Choroid plexus epithelial cell (primary cell): ENCODE results near the gene CCDC197.

ENCODE experiments used
- DNase-seq: peaks from one replicate; pipeline ENCODE4 v3.0.0-alpha.2; 2010; ENCODE audit warnings: low read depth
- H3K4me3 ChIP-seq: 2 replicates; pipeline ENCODE4 v1.5.1; 2011; ENCODE audit warnings: low read depth, mild to moderate bottlenecking, control low read depth, low read length, moderate library complexity
- TF ChIP-seq, protein P1 (sequence below): conservative IDR thresholded peaks from 2 replicates; pipeline ENCODE4 v1.5.1; 2011; ENCODE audit warnings: low read depth, mild to moderate bottlenecking, control low read depth, inconsistent platforms, low read length, moderate library complexity

Gene CCDC197

DNA sequence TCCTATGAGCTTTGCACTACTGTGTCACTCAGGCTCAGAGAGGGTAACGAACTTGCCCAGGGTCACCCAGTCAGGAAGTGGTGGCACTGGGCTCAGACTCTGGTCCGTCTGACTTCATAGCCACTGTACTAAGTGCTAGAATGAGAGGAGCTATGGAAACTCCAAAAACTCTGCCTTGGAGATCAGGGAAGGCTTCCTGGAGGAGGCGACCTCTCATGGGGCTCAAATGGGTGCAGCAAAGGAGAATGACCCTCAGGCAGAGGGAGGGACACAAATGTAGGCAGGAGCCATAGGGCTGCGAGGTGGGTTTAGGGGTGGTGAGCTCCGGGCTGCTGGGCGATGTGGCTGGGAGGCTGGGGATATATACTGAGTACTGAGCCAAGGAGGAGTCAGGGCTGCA is 3.2 kb downstream of the CCDC197 start:
- TF ChIP-seq, protein P1, sequence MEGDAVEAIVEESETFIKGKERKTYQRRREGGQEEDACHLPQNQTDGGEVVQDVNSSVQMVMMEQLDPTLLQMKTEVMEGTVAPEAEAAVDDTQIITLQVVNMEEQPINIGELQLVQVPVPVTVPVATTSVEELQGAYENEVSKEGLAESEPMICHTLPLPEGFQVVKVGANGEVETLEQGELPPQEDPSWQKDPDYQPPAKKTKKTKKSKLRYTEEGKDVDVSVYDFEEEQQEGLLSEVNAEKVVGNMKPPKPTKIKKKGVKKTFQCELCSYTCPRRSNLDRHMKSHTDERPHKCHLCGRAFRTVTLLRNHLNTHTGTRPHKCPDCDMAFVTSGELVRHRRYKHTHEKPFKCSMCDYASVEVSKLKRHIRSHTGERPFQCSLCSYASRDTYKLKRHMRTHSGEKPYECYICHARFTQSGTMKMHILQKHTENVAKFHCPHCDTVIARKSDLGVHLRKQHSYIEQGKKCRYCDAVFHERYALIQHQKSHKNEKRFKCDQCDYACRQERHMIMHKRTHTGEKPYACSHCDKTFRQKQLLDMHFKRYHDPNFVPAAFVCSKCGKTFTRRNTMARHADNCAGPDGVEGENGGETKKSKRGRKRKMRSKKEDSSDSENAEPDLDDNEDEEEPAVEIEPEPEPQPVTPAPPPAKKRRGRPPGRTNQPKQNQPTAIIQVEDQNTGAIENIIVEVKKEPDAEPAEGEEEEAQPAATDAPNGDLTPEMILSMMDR: no peak
- H3K4me3 ChIP-seq: no peak overlapping the region
- no peak for DNase-seq

DNA sequence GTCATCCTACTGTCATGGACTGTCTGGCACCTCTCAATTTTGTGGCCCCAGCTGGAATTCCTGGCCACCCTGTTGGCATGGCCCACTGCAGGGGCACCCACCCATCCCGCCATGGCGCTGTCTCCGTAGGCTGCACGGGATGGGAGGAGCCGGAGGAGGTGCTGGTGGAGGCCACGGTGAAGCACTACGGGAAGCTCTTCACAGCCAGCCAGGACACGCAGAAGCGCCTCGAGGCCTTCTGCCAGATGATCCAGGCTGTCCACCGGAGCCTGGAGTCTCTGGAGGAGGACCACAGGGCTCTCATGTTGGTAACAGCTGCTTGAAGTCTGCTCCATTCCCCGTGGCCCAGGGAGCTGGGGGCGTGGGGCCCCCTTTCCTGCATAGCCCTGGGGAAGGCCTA is 3.9 kb downstream of the CCDC197 start:
- no peak overlapping the region for H3K4me3 ChIP-seq
- DNase-seq: no peak
- TF ChIP-seq, protein P1: no peak

DNA sequence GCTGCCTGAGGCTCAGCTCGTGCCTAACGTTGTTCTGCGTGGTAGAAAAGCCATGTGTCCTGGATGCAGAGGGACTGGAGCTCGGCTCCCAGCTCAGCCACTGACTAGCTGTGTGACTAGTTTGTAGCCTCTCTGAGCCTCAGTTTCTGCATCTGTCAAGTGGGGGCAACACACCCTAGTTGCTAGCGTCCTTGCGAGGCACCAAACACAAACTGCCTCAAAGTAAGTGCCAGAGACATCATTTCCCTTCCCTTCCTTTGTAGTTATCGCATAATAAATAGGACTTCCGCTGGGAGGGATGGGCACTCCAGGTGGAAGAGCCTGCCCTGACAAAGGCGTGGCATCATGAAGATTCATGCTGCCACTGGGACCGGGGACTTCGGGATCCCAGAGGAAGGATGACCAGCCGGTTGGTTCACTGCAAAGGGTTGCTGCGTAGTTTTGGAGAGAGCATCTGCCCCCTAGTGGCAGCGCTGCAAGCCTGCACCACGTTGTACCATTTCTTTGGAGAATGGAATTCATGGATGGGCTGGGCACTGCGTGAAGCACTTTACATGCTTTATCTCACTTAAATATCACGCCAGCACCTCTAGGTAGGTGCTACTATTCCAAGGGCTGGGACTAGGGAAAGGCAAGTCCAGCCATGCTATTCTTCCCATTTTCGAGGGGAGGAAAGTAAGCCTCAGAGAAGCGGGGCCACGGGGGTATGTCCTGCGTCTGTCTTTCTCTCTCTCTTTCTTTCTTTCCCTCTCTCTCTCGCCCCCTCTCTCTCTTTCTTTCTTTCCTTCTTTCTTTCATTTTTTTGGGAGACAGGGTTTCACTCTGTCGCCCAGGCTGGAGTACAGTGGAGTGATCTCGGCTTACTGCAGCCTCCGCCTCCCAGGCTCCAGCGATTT is 4.6 kb downstream of the CCDC197 start:
- no peak overlapping the region for H3K4me3 ChIP-seq
- TF ChIP-seq, protein P1: peak; percentile 97
- peak; percentile 75 for DNase-seq

DNA sequence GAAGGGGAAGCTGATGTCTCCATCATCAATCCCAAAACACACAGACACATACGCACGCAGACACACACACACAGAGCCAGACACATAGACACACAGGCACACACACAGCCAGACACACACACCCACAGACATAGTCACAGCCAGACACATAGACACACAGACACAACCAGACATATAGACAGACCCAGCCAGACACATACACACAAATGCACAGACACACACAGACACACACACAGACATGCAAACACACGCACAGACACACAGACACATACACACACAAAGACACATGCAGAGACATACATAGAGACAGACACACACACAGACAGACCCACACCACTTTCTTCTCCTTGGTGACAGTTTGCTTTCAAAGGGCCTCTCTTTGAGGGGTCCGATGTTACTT is 6.3 kb downstream of the CCDC197 start:
- TF ChIP-seq, protein P1: no peak
- no peak for DNase-seq
- H3K4me3 ChIP-seq: no peak overlapping the region

DNA sequence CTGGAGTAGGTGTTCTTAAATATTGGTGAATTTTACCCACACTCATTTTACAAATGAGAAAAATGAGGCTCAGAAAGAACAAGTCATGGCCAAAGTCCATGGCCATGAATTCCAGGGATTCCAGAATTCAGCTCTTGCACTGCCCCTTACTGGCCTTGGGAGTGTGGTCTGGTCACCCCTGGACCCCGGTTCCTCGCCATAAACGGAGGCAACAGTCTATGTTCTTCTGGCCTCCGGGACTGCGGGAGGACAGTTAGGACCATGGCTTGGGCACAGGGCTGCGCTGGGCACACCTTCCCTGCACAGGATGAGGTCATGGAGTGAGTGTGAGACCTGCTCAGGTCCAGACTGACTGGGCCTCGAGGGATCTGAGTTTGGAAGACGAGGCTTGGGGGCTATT is 6.9 kb downstream of the CCDC197 start:
- TF ChIP-seq, protein P1: no peak
- H3K4me3 ChIP-seq: no peak overlapping the region
- DNase-seq: no peak

DNA sequence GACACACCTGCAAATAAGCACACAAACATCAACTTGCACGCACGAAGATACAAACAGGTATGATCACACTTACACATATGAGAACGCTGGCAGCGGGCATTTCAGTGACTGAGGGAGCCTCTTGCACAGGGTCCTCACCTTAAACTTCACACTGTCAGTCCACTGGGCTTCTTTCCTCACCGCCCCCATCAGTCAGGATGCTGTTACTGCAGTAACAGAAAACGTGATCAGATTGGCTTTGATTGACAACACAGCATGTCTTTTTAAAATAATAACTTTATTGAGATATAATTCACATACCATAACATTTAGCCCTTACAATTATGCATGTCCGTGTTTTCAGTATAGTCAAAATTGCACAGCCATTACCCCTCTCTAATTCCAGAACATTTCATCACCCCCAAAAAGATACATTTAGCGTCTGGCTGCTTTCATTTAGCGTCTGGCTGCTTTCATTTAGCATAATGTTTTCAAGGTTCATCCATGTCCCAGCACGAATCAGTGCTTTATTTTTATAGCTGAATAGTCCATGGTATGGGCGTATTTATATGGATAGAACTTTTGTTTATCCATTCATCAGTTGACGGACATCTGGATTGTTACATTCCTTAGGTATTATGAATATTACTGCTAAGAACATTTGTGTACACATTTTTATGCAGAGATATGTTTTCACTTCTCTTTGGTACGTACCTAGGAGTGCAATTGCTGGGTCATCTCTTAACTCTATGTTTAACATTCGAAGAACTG is 8.4 kb downstream of the CCDC197 start:
- no peak overlapping the region for H3K4me3 ChIP-seq
- TF ChIP-seq, protein P1: peak; percentile 62
- DNase-seq: peak; percentile 27
